ENCODE measurements around the gene SORL1. TPM values are rescaled to one million over a fixed set of nuclear protein-coding genes. Genes with fewer than 3 reads are reported as not detected.
"Not testable (repeated sequence)": the region's sequence is repeated elsewhere in the genome, so short reads cannot be mapped to it uniquely, and the experiment has no call there.

The SORL1 gene
- under 0.01 and 0.13 TPM in 2 replicates for total RNA-seq

- DNase-seq (ENCODE audit: low read depth in 2 of 2): peak in 1 of 2 donors; percentile 34
Observed at GRCh38 chr11:121451986-121452608, at the start of gene SORL1. TSS of gene SORL1 (plus strand) at chr11:121452314. CDS start at chr11:121452332, 18 bp downstream.

GRCh38 chr11:121405646-121406045 is 46.5 kb upstream of the SORL1 start:
- DNase-seq (ENCODE audit: low read depth in 2 of 2): no peak

- DNase-seq (ENCODE audit: low read depth in 2 of 2): no peak
Observed at GRCh38 chr11:121406291-121406690, 45.8 kb upstream of the SORL1 start.

- DNase-seq (ENCODE audit: low read depth in 2 of 2): no peak
Observed at GRCh38 chr11:121408830-121409229, 43.3 kb upstream of the SORL1 start.

GRCh38 chr11:121410041-121410440 is 42.1 kb upstream of the SORL1 start:
- DNase-seq (ENCODE audit: low read depth in 2 of 2): not testable (repeated sequence)

GRCh38 chr11:121411330-121411729 is 40.8 kb upstream of the SORL1 start:
- DNase-seq (ENCODE audit: low read depth in 2 of 2): not testable (repeated sequence)

GRCh38 chr11:121412000-121412587 is 40.0 kb upstream of the SORL1 start:
- no peak for DNase-seq (ENCODE audit: low read depth in 2 of 2)

- no peak for DNase-seq (ENCODE audit: low read depth in 2 of 2)
Observed at GRCh38 chr11:121412711-121413415, 39.3 kb upstream of the SORL1 start.

GRCh38 chr11:121414141-121414913 is 37.8 kb upstream of the SORL1 start:
- DNase-seq (ENCODE audit: low read depth in 2 of 2): no peak

- no peak for DNase-seq (ENCODE audit: low read depth in 2 of 2)
Observed at GRCh38 chr11:121415856-121416255, 36.3 kb upstream of the SORL1 start.

GRCh38 chr11:121417055-121417551 is 35.0 kb upstream of the SORL1 start:
- DNase-seq (ENCODE audit: low read depth in 2 of 2): no peak

GRCh38 chr11:121417607-121418006 is 34.5 kb upstream of the SORL1 start:
- no peak for DNase-seq (ENCODE audit: low read depth in 2 of 2)

GRCh38 chr11:121418625-121419114 is 33.4 kb upstream of the SORL1 start:
- no peak for DNase-seq (ENCODE audit: low read depth in 2 of 2)

GRCh38 chr11:121419836-121420235 is 32.3 kb upstream of the SORL1 start:
- no peak for DNase-seq (ENCODE audit: low read depth in 2 of 2)

- DNase-seq (ENCODE audit: low read depth in 2 of 2): no peak
Observed at GRCh38 chr11:121420398-121420797, 31.7 kb upstream of the SORL1 start.

GRCh38 chr11:121421149-121421901 is 30.8 kb upstream of the SORL1 start:
- DNase-seq (ENCODE audit: low read depth in 2 of 2): no peak

GRCh38 chr11:121422675-121423074 is 29.4 kb upstream of the SORL1 start:
- DNase-seq (ENCODE audit: low read depth in 2 of 2): no peak

GRCh38 chr11:121425828-121426227 is 26.3 kb upstream of the SORL1 start:
- no peak for DNase-seq (ENCODE audit: low read depth in 2 of 2)

- no peak for DNase-seq (ENCODE audit: low read depth in 2 of 2)
Observed at GRCh38 chr11:121426476-121427399, 25.4 kb upstream of the SORL1 start.

- DNase-seq (ENCODE audit: low read depth in 2 of 2): no peak
Observed at GRCh38 chr11:121427400-121427744, 24.7 kb upstream of the SORL1 start.

Data from dermis microvascular lymphatic vessel endothelial cell (primary cell).